ENCODE measurements around the gene RASGRF2. TPM values are rescaled to one million over a fixed set of nuclear protein-coding genes. Genes with fewer than 3 reads are reported as not detected.

Gene RASGRF2
- polyA plus RNA-seq, 2 of the 4 experiments (the other 2 are of a cell fraction) = 1.4 to 2.1 TPM

DNA sequence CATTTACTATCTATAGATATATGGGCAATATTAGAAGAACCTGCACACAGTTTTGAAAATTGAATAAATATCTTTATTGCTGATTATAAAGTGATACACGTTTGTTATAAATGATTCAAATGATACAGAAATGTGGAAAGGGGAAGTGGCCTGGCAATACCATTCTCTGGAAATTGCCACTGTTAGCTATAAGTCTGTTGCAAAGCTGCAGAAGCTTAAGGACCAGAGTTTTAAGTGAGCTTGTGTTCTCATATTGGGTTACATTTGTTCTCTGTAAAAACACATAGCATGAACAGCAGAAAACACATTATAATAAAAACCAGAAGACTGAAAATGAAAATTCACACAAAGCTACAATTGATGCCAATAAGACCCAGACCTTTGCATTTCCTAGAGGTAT is 59.6 kb downstream of the RASGRF2 start:
- no peak overlapping the region for H3K27ac ChIP-seq
- no peak overlapping the region for H3K4me3 ChIP-seq
- H3K4me2 ChIP-seq = no peak overlapping the region
- ATAC-seq (no peak), DNase-seq (ENCODE audit: low read depth in 1 of 2, low spot score in 1 of 2) (no peak), FAIRE-seq (no peak)
- ChIA-PET CTCF (interaction anchor here (1.3 to 1.4 kb wide), 2 partner anchors 59 to 99 kb away, joined by 3 to 4 read pairs; no protein-coding TSS in a partner anchor), POLR2A (no interaction called here)
- H3K4me1 ChIP-seq = peaks cover 7% of the 10 kb centered on the region; the same call in 2 of the 3 replicates
- TF ChIP-seq HOXB5 (CRISPR knock-in tag; IDR thresholded peaks at IDR 0.05) (no peak), KDM5A (IDR thresholded peaks at IDR 0.05) (no peak), HDAC2 (IDR thresholded peaks at IDR 0.05) (no peak), CHD4 (IDR thresholded peaks at IDR 0.05; ENCODE audit: borderline replicate concordance) (no peak), MYC (IDR thresholded peaks at IDR 0.05; ENCODE audit: borderline replicate concordance, low read length) (no peak), SREBF2 (IDR thresholded peaks at IDR 0.05) (no peak)
- TF ChIP-seq, protein P1, sequence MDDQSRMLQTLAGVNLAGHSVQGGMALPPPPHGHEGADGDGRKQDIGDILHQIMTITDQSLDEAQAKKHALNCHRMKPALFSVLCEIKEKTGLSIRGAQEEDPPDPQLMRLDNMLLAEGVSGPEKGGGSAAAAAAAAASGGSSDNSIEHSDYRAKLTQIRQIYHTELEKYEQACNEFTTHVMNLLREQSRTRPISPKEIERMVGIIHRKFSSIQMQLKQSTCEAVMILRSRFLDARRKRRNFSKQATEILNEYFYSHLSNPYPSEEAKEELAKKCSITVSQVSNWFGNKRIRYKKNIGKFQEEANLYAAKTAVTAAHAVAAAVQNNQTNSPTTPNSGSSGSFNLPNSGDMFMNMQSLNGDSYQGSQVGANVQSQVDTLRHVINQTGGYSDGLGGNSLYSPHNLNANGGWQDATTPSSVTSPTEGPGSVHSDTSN (IDR thresholded peaks at IDR 0.05) = no peak
- WGBS (ENCODE audit: missing lambda C conversion rate) = 22% methylated on average over 1 of the region's 1 CpG
- no peaks in the 10 kb centered on the region for H3K9me3 ChIP-seq

DNA sequence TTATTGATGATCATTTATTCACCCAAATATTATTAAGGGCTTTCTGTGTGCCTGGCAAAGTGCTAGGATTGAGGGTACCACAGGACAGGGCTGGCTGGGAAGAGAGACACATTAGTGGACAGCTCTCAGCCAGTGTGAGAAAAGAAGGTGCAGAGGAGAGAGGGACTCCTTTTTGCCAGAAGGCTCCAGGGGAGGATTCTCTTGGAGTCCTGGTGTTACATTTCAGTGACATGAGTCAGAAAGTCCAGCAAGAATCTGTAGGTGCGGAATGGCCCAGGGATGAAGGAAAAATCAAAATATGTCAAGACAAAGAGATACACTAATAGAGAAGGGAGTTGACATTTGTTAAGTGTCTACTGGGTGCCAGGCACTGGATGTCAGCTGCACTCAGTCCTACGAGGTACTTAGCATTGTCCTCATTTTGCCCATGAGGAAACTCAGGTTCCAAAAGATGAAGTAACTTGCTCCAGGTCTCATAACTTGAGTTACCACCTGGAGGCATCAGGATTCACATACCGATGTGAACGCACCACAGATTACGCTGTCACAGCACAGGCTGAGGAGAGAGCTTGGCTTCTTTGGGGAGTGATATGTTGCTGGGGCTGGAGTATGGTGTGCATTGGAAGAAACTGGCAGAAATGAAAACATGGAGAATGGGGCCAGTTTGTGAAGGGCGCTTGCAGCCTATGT is 60.5 kb downstream of the RASGRF2 start:
- no peak for DNase-seq (ENCODE audit: low read depth in 1 of 2, low spot score in 1 of 2)
- POLR2A ChIA-PET = no interaction called here
- peaks cover 7% of the 10 kb centered on the region; the same call in 2 of the 3 replicates for H3K4me1 ChIP-seq
- ATAC-seq = peak in 1 of 2 experiments; percentile 33; a peak in 2 of 6 replicates
- TF ChIP-seq POLR2A (IDR thresholded peaks at IDR 0.05; ENCODE audit: low read length) (no peak), JUN (IDR thresholded peaks at IDR 0.05) (no peak), RARB (CRISPR knock-in tag; IDR thresholded peaks at IDR 0.05) (no peak), PHF8 (IDR thresholded peaks at IDR 0.05; ENCODE audit: borderline replicate concordance, low read depth) (no peak), HEYL (CRISPR knock-in tag; IDR thresholded peaks at IDR 0.05) (no peak), RNF2 (IDR thresholded peaks at IDR 0.05; ENCODE audit: borderline replicate concordance, low read depth) (no peak), MAFK (IDR thresholded peaks at IDR 0.05; ENCODE audit: partially characterized antibody) (no peak)
- TF ChIP-seq, protein P2, sequence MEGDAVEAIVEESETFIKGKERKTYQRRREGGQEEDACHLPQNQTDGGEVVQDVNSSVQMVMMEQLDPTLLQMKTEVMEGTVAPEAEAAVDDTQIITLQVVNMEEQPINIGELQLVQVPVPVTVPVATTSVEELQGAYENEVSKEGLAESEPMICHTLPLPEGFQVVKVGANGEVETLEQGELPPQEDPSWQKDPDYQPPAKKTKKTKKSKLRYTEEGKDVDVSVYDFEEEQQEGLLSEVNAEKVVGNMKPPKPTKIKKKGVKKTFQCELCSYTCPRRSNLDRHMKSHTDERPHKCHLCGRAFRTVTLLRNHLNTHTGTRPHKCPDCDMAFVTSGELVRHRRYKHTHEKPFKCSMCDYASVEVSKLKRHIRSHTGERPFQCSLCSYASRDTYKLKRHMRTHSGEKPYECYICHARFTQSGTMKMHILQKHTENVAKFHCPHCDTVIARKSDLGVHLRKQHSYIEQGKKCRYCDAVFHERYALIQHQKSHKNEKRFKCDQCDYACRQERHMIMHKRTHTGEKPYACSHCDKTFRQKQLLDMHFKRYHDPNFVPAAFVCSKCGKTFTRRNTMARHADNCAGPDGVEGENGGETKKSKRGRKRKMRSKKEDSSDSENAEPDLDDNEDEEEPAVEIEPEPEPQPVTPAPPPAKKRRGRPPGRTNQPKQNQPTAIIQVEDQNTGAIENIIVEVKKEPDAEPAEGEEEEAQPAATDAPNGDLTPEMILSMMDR (IDR thresholded peaks at IDR 0.05) = no peak
- TF ChIP-seq, protein P3, sequence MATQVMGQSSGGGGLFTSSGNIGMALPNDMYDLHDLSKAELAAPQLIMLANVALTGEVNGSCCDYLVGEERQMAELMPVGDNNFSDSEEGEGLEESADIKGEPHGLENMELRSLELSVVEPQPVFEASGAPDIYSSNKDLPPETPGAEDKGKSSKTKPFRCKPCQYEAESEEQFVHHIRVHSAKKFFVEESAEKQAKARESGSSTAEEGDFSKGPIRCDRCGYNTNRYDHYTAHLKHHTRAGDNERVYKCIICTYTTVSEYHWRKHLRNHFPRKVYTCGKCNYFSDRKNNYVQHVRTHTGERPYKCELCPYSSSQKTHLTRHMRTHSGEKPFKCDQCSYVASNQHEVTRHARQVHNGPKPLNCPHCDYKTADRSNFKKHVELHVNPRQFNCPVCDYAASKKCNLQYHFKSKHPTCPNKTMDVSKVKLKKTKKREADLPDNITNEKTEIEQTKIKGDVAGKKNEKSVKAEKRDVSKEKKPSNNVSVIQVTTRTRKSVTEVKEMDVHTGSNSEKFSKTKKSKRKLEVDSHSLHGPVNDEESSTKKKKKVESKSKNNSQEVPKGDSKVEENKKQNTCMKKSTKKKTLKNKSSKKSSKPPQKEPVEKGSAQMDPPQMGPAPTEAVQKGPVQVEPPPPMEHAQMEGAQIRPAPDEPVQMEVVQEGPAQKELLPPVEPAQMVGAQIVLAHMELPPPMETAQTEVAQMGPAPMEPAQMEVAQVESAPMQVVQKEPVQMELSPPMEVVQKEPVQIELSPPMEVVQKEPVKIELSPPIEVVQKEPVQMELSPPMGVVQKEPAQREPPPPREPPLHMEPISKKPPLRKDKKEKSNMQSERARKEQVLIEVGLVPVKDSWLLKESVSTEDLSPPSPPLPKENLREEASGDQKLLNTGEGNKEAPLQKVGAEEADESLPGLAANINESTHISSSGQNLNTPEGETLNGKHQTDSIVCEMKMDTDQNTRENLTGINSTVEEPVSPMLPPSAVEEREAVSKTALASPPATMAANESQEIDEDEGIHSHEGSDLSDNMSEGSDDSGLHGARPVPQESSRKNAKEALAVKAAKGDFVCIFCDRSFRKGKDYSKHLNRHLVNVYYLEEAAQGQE (IDR thresholded peaks at IDR 0.05) = no peak
- TF ChIP-seq, protein P4, sequence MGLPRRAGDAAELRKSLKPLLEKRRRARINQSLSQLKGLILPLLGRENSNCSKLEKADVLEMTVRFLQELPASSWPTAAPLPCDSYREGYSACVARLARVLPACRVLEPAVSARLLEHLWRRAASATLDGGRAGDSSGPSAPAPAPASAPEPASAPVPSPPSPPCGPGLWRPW (IDR thresholded peaks at IDR 0.05) = no peak
- no peak overlapping the region for H3K4me3 ChIP-seq
- 63% methylated on average over 6 of the region's 6 CpGs for WGBS (ENCODE audit: missing lambda C conversion rate)
- CTCF ChIA-PET = interaction anchor here (1.3 to 1.4 kb wide), 2 partner anchors 60 to 100 kb away, joined by 3 to 4 read pairs; no protein-coding TSS in a partner anchor
- no peak overlapping the region for H3K27ac ChIP-seq
- no peaks in the 10 kb centered on the region for H3K9me3 ChIP-seq
- H3K4me2 ChIP-seq = 0 out of 3 replicates have a peak overlapping the region, but pooled peaks have one; percentile 17
- no peak for FAIRE-seq

Data from A549 (cell line).